Ishikawa (cell line): Measurements from ENCODE around the gene AKT1.
A peak's percentile ranks its signal among the peaks of the same experiment; 100 is the strongest.

Experiments used
- CEBPB ChIP-seq: IDR thresholded peaks from 2 replicates; pipeline ENCODE4 v1.6.1; 2012
- CREB1 ChIP-seq: IDR thresholded peaks from 2 replicates; pipeline ENCODE4 v1.6.1; 2012; ENCODE audit warnings: low read depth
- EGR1 ChIP-seq: IDR thresholded peaks from 2 replicates; pipeline ENCODE4 v1.6.1; 2012
- EP300 ChIP-seq: IDR thresholded peaks from 2 replicates; pipeline ENCODE4 v1.6.1; 2012; ENCODE audit warnings: borderline replicate concordance
- FOXM1 ChIP-seq: IDR thresholded peaks from 2 replicates; pipeline ENCODE4 v1.6.1; 2012; ENCODE audit warnings: low read depth, borderline replicate concordance
- MAX ChIP-seq: IDR thresholded peaks from 2 replicates; pipeline ENCODE4 v1.6.1; 2012
- NFIC ChIP-seq: IDR thresholded peaks from 2 replicates; pipeline ENCODE4 v1.6.1; 2012
- RAD21 ChIP-seq: IDR thresholded peaks from 2 replicates; pipeline ENCODE4 v1.6.1; 2012; ENCODE audit warnings: low read depth
- REST ChIP-seq: IDR thresholded peaks from 2 replicates; pipeline ENCODE4 v1.6.1; 2012; ENCODE audit warnings: low read depth, mild to moderate bottlenecking
- TAF1 ChIP-seq: IDR thresholded peaks from 2 replicates; pipeline ENCODE4 v1.6.1; 2012; ENCODE audit warnings: low read depth, mild to moderate bottlenecking
- TCF12 ChIP-seq: IDR thresholded peaks from 2 replicates; pipeline ENCODE4 v1.6.1; 2012; ENCODE audit warnings: low read depth
- TEAD4 ChIP-seq: IDR thresholded peaks from 2 replicates; pipeline ENCODE4 v1.6.1; 2012
- USF1 ChIP-seq: IDR thresholded peaks from 2 replicates; pipeline ENCODE4 v1.6.1; 2012
- YY1 ChIP-seq: IDR thresholded peaks from 2 replicates; pipeline ENCODE4 v1.6.1; 2012; ENCODE audit warnings: low read depth
- ZBTB7A ChIP-seq: IDR thresholded peaks from 2 replicates; pipeline ENCODE4 v1.6.1; 2012; ENCODE audit warnings: low read depth

Gene AKT1

GRCh38 chr14:104787736-104788135 lies 7.8 kb downstream of the AKT1 start:
- no peak for TF ChIP-seq EGR1
- TF ChIP-seq USF1 = no peak
- TF ChIP-seq TCF12 = no peak
- no peak for TF ChIP-seq EP300
- no peak for TF ChIP-seq ZBTB7A
- no peak for TF ChIP-seq REST
- TF ChIP-seq CREB1 = no peak
- TF ChIP-seq FOXM1 = no peak
- no peak for TF ChIP-seq MAX
- TF ChIP-seq TAF1 = no peak
- TF ChIP-seq RAD21 = no peak
- TF ChIP-seq CEBPB = no peak
- TF ChIP-seq TEAD4 = no peak
- TF ChIP-seq NFIC = no peak

- no peak for TF ChIP-seq TCF12
Observed at GRCh38 chr14:104786726-104787675, 8.5 kb downstream of the AKT1 start.

- TF ChIP-seq EP300 (no peak), EGR1 (peak; percentile 43; the same call in 1 of the 2 replicates)
Observed at GRCh38 chr14:104786091-104786586, 9.4 kb downstream of the AKT1 start.

- TF ChIP-seq CEBPB (no peak), TEAD4 (no peak), REST (no peak), TAF1 (no peak), MAX (no peak), EGR1 (no peak), ZBTB7A (no peak), CREB1 (no peak), TCF12 (no peak), EP300 (no peak), NFIC (no peak), USF1 (no peak), YY1 (no peak), RAD21 (no peak), FOXM1 (no peak)
Observed at GRCh38 chr14:104785708-104786080, 9.9 kb downstream of the AKT1 start.

GRCh38 chr14:104784846-104785707 lies 10.5 kb downstream of the AKT1 start:
- peak; percentile 72 for TF ChIP-seq NFIC
- no peak for TF ChIP-seq CREB1

- TF ChIP-seq MAX = no peak
- TF ChIP-seq NFIC = peak; percentile 36; the same call in 1 of the 2 replicates
Observed at GRCh38 chr14:104784218-104784568, 11.4 kb downstream of the AKT1 start.
